Omental fat pad (tissue), 4 donors: ENCODE results near the gene ADAMTS14. TPM values are rescaled to one million over a fixed set of nuclear protein-coding genes. Genes with fewer than 3 reads are reported as not detected.

Experiments
- ATAC-seq: fragments of 150-250 bp; one replicate; pipeline ENCODE4 v1.9.1; 2016; ENCODE audit warnings: mild to moderate bottlenecking, moderate library complexity; ENCODE audit not compliant: low FRiP score
- DNase-seq: peaks from one replicate; pipeline ENCODE4 v3.0.0-alpha.2; 2019; ENCODE audit warnings: low spot score
- total RNA-seq, 4 donors: library from RNA; depleted of rRNA; stranded (reverse); fragments of >200 nt; gene quantifications; one replicate each; pipeline ENCODE4 v1.1.0, GENCODE V29; 2016
- TF ChIP-seq, protein P1 (sequence below), 3 donors: fragments of 450-650 bp; IDR thresholded peaks; one replicate each; pipeline ENCODE4 v1.5.1; 2016 to 2017; ENCODE audit warnings: antibody characterized with exemption in 3 of 3, mild to moderate bottlenecking in 3 of 3, moderate library complexity in 2 of 3

ADAMTS14 gene
- total RNA-seq, 4 donors from 2014 or later, result 0.19 to 0.60 (median 0.47) TPM; not detected in 1

DNA sequence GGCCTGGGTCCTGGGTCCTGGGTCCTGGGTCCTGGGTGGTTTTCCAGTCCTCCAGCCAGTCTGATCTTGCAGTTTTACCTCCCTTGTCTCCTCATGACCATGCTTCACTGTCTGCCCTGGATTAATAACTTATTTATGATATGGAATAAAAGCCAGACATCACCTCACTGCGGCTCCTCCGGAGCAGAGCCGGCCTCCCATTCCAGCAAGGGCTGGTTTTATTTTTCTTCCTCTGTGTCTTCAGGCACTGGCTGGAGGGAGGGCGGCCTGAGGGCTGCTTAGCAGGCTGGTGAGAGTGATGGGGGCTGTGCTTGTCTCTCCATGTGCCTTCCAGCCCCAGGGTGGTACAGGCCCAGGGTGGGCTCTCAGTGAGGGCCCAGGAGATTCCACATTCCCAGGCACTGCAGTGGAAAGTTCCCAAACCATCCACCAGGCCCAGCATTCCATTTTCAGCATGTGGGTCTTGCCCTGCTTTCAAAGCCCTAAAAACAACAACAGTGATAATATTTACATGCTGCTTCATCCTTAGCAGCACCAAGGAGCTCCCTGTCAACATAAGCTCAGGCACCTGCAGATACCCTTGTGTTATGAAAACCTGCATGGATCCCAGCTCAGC lies 12.6 kb downstream of the ADAMTS14 start:
- no peak for ATAC-seq
- TF ChIP-seq, protein P1, sequence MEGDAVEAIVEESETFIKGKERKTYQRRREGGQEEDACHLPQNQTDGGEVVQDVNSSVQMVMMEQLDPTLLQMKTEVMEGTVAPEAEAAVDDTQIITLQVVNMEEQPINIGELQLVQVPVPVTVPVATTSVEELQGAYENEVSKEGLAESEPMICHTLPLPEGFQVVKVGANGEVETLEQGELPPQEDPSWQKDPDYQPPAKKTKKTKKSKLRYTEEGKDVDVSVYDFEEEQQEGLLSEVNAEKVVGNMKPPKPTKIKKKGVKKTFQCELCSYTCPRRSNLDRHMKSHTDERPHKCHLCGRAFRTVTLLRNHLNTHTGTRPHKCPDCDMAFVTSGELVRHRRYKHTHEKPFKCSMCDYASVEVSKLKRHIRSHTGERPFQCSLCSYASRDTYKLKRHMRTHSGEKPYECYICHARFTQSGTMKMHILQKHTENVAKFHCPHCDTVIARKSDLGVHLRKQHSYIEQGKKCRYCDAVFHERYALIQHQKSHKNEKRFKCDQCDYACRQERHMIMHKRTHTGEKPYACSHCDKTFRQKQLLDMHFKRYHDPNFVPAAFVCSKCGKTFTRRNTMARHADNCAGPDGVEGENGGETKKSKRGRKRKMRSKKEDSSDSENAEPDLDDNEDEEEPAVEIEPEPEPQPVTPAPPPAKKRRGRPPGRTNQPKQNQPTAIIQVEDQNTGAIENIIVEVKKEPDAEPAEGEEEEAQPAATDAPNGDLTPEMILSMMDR (IDR thresholded peaks at IDR 0.05), result no peak
- DNase-seq, result no peak

DNA sequence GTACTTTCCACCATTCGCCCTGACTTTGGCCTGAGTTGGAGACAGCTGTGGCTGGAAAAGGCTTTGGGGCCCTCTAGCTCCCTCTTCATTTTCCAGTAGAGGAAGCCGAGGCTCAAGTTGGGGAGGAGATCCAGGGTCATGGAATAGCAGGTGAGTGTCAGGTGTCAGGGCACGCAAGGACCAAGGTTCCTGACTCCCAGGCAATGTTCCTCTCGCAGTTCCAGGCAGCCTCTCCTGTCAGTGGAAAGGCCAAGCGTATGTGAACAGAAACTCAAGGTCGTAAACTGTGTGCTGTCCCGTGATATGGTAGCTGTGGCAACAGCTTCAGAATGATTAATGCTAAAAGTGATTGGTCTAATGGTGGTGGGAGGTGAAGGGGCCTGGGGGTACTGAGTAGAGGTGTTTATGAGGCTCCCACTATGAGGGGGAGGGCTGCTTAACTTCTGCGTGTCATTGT lies 13.2 kb downstream of the ADAMTS14 start:
- TF ChIP-seq, protein P1 (IDR thresholded peaks at IDR 0.05), result no peak
- ATAC-seq (no peak), DNase-seq (no peak)

DNA sequence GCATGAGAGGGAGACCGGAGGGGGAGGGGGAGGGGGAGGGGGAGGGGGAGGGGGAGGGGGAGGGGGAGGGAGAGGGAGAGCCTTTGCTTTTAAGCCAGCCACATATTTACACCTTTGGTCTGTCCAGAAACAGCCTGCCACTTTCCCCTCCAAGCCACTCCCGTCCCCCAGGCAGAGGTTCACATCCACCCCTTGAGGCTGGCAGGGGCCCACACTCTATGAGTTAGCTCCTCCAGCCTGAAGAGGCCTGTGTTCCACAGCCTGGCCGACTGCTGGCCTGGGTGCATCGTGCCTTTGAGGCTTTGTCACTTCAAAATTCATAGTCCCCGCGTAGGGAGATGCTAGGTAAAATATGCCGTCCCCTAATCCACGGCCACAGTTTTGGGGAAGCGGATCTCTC lies 16.5 kb downstream of the ADAMTS14 start:
- TF ChIP-seq, protein P1 (IDR thresholded peaks at IDR 0.05), result no peak
- no peak for ATAC-seq
- DNase-seq, result no peak

DNA sequence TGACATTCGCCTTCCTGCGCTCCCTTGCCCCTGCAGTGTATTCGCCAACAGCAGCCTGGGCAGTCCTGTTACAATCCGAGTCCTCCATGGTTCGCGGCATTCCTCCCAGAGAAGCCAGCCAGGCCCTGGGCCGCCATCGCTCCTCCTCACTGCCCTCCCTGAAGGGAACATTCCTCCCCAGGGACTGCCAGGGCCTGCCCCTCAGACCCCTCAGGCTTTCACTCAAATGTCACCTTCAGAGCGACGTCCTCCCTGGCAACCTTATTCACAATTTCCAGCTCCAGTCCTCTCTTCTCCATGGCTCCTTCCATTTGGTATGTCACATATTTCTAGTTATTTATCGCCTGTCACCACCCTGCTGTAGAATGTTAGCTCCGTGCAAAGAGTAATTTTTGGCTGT lies 17.4 kb downstream of the ADAMTS14 start:
- DNase-seq, result no peak
- TF ChIP-seq, protein P1 (IDR thresholded peaks at IDR 0.05), result no peak
- no peak for ATAC-seq

DNA sequence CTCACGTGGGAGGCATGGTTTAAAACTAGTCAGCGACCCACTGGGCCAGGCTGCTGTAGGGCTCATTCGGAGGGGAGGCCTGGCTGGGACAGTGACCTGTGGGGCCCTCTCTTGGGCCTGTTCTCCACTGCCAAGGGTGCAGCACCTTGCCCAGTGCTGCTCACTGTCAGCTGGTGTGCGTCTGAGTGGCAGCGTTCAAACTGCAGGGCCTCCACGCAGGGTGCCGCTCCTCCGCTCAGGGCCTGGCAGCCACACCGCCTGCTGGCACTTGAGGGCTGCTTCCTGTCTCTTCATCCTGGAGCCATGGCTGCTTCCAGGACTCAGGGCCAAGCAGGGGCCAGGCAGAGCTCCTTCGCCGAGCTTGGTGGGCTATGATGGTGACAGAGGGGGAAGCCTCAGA lies 18.3 kb downstream of the ADAMTS14 start:
- TF ChIP-seq, protein P1 (IDR thresholded peaks at IDR 0.05), result no peak
- DNase-seq, result no peak
- ATAC-seq, result no peak

DNA sequence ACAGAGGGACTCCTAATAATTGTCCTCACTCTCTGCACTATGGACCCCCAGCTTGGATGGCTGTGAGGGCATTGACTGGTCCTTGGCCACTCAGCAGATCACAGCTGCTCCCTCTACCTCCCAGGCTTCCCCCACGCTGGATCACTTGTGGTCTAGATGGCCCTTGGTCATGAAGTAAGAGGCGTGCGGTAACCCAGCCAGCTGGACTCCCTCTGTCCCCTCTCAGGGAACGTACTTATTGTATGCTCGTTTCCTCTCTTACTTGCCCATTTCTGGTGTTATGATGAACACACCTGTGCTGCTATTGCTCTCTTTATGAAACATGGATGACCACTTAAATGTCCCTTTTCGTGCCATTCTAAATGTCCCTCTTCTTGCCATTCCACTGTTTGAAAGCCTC lies 19.3 kb downstream of the ADAMTS14 start:
- DNase-seq, result no peak
- ATAC-seq, result no peak
- TF ChIP-seq, protein P1 (IDR thresholded peaks at IDR 0.05), result no peak

DNA sequence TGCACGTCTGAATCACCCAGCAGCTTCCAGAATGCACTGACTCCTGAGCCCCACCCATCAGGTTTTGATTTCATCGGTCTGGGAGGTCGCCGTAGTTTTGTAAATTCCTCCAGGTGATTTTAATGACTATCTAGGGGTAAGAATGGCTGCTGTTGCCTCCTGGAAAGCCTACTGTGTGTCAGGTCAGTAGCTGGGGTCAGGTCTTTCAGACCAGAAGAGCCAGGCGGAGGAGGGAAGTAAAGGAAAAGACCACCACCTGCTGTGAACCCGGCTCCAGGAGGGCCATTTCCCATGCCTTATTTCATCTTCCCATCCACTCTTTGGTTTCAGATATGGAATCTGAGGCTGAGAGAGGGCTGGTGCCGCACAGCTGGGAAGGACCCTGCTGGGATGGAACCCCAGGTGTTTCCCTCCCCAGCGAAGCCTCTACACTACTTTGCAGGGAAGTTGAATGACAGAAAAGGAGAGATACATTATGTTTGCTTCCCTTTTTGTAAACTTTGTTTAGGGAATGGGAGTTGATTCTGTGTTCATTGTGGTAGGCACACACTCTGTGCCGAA lies 19.8 kb downstream of the ADAMTS14 start:
- no peak for ATAC-seq
- no peak for DNase-seq
- TF ChIP-seq, protein P1 (IDR thresholded peaks at IDR 0.05), result no peak
